ENCODE results near the gene DDX52.
A peak's percentile ranks its signal among the peaks of the same experiment; 100 is the strongest.

The DDX52 gene

GRCh38 chr17:37592291-37592690 lies 51.0 kb downstream of the DDX52 start:
- TF ChIP-seq, protein P1, sequence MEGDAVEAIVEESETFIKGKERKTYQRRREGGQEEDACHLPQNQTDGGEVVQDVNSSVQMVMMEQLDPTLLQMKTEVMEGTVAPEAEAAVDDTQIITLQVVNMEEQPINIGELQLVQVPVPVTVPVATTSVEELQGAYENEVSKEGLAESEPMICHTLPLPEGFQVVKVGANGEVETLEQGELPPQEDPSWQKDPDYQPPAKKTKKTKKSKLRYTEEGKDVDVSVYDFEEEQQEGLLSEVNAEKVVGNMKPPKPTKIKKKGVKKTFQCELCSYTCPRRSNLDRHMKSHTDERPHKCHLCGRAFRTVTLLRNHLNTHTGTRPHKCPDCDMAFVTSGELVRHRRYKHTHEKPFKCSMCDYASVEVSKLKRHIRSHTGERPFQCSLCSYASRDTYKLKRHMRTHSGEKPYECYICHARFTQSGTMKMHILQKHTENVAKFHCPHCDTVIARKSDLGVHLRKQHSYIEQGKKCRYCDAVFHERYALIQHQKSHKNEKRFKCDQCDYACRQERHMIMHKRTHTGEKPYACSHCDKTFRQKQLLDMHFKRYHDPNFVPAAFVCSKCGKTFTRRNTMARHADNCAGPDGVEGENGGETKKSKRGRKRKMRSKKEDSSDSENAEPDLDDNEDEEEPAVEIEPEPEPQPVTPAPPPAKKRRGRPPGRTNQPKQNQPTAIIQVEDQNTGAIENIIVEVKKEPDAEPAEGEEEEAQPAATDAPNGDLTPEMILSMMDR (IDR thresholded peaks at IDR 0.05) = no peak

- TF ChIP-seq, protein P1 (IDR thresholded peaks at IDR 0.05) = no peak
These were observed 58.2 kb downstream of the DDX52 start for GRCh38 chr17:37585066-37585465.

DNA sequence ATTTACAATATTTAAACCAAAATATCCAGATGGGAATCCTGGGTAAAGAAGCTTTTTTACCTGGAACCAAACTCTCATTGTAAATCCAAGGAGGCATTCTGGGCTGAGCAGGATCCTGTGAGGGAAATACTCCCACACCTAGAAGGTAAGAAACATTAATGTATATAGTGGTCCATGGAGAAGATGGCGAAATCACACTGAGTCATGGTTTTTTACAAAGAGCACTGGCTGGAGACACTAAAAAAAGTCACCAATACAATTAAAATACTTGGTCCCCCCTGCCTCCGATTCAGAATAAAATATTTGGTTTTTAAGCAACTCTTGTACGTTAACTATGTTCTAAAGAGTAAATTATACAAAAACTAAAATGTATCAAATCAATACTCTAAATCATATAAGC lies 67.0 kb downstream of the DDX52 start:
- TF ChIP-seq, protein P1 (IDR thresholded peaks at IDR 0.05) = no peak

DNA sequence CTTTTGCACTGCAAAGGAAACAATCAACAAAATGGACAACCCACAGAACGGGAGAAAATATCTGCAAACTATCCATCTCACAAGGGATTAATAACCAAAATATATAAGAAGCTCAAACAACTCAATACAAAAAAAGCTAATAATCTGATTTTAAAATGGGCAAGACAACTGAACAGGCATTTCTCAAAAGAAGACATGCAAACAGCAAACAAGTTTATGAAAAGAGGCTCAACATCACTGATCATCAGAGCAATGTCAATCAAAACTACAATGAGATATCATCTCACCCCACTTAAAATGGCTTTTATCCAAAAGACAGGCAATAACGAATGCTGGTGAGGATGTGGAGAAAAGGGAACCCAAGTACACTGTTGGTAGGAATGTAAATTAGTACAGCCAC lies 68.8 kb downstream of the DDX52 start:
- TF ChIP-seq, protein P1 (IDR thresholded peaks at IDR 0.05) = no peak

GRCh38 chr17:37571674-37572073 lies 71.6 kb downstream of the DDX52 start:
- TF ChIP-seq, protein P1 (IDR thresholded peaks at IDR 0.05) = no peak

DNA sequence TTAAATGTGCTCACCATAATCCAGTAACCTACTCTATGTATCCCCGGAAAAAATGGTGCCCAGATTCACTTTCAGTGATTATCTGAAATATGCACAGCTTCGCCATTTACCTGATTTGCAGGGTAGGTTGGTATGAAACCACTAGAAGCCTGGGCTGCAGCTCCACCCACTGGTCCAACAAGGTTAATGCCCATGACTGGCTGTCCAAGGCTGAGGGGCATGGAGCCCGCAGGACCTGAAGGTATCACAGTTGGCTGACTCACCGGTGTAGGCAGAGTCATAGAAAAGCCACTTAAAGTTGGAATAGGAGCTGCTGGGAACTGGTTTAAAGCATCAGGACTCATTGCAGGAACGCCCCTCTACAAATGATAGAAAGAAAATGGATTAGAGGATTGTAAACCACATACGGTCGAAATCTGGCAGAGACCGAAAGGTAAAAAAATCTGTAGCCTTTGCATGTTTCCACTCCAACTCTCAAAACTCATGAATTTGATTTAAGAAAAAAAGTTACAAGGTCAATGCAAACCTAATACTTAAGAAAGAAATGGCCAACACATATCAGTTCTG lies 72.6 kb downstream of the DDX52 start:
- TF ChIP-seq, protein P1 (IDR thresholded peaks at IDR 0.05) = peak; percentile 68

GRCh38 chr17:37568350-37569053 lies 74.7 kb downstream of the DDX52 start:
- TF ChIP-seq, protein P1 (IDR thresholded peaks at IDR 0.05) = no peak

Data from LNCAP (cell line).